HepG2 (cell line): ENCODE measurements around the gene CYP19A1.

Experiments
- TEAD3 ChIP-seq: optimal IDR thresholded peaks from 2 replicates; pipeline ENCODE3; 2016; ENCODE audit warnings: borderline replicate concordance
- TF ChIP-seq, protein P1 (sequence below): sonication (generic); formaldehyde crosslinking; IDR thresholded peaks from 2 replicates; pipeline ENCODE4 v1.4.0; 2020; ENCODE audit warnings: missing genetic modification reagents, borderline replicate concordance
- TF ChIP-seq, protein P2 (sequence below): sonication (generic); formaldehyde crosslinking; IDR thresholded peaks from 2 replicates; pipeline ENCODE4 v1.5.1; 2020; ENCODE audit warnings: missing genetic modification reagents, mild to moderate bottlenecking, borderline replicate concordance

DNA sequence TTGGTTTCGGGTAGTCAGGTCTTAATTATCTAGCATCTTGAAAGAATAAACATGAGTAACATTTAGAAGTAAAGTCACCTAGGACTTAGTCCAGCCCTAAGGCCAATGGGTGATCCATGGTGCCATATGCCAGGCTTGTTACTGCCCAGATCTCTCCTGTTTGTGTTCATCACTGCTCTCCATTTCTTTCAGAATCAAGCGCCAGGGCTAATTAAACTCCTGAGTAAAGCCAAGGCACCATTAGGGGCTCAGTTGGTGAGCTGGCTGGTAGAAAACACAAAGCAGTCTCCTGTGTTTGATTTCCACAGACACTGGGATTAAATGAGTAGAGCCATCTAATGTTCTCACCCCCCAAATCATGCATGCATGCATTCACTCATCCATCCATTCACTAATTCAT is 11.3 kb downstream of the CYP19A1 start:
- no peak for TF ChIP-seq TEAD3
- TF ChIP-seq, protein P1, sequence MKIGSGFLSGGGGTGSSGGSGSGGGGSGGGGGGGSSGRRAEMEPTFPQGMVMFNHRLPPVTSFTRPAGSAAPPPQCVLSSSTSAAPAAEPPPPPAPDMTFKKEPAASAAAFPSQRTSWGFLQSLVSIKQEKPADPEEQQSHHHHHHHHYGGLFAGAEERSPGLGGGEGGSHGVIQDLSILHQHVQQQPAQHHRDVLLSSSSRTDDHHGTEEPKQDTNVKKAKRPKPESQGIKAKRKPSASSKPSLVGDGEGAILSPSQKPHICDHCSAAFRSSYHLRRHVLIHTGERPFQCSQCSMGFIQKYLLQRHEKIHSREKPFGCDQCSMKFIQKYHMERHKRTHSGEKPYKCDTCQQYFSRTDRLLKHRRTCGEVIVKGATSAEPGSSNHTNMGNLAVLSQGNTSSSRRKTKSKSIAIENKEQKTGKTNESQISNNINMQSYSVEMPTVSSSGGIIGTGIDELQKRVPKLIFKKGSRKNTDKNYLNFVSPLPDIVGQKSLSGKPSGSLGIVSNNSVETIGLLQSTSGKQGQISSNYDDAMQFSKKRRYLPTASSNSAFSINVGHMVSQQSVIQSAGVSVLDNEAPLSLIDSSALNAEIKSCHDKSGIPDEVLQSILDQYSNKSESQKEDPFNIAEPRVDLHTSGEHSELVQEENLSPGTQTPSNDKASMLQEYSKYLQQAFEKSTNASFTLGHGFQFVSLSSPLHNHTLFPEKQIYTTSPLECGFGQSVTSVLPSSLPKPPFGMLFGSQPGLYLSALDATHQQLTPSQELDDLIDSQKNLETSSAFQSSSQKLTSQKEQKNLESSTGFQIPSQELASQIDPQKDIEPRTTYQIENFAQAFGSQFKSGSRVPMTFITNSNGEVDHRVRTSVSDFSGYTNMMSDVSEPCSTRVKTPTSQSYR: no peak
- TF ChIP-seq, protein P2, sequence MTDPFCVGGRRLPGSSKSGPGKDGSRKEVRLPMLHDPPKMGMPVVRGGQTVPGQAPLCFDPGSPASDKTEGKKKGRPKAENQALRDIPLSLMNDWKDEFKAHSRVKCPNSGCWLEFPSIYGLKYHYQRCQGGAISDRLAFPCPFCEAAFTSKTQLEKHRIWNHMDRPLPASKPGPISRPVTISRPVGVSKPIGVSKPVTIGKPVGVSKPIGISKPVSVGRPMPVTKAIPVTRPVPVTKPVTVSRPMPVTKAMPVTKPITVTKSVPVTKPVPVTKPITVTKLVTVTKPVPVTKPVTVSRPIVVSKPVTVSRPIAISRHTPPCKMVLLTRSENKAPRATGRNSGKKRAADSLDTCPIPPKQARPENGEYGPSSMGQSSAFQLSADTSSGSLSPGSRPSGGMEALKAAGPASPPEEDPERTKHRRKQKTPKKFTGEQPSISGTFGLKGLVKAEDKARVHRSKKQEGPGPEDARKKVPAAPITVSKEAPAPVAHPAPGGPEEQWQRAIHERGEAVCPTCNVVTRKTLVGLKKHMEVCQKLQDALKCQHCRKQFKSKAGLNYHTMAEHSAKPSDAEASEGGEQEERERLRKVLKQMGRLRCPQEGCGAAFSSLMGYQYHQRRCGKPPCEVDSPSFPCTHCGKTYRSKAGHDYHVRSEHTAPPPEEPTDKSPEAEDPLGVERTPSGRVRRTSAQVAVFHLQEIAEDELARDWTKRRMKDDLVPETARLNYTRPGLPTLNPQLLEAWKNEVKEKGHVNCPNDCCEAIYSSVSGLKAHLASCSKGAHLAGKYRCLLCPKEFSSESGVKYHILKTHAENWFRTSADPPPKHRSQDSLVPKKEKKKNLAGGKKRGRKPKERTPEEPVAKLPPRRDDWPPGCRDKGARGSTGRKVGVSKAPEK (CRISPR knock-in tag): no peak
